OCI-LY3 (cell line): ENCODE data around the gene CHD9.

Source experiments
- H2AFZ ChIP-seq: fragments of 200-600, 300-600 bp; shearing (Covaris generic); 2 replicates; pipeline ENCODE4 v1.6.0; 2014; ENCODE audit warnings: antibody characterized with exemption, low read depth, low read length
- H3K27ac ChIP-seq: fragments of 200-600, 300-600 bp; sonication (generic); 2 replicates; pipeline ENCODE4 v1.5.1; 2014; ENCODE audit warnings: mild to moderate bottlenecking, low read length, moderate library complexity, mixed read lengths
- H3K27me3 ChIP-seq: fragments of 200-600, 300-600 bp; sonication (generic); 2 replicates; pipeline ENCODE4 v1.6.1; 2014; ENCODE audit warnings: low read depth, low read length, mixed read lengths
- H3K36me3 ChIP-seq: fragments of 200-600, 300-600 bp; sonication (generic); replicated peaks from 2 replicates; pipeline ENCODE3; 2014; ENCODE audit warnings: low read depth, low read length, mixed read lengths
- H3K4me1 ChIP-seq: fragments of 300-600, 200-600 bp; sonication (generic); 2 replicates; pipeline ENCODE4 v1.6.1; 2014; ENCODE audit warnings: low read length, mixed read lengths
- H3K4me2 ChIP-seq: fragments of 200-600, 300-600 bp; sonication (generic); 2 replicates; pipeline ENCODE4 v1.6.1; 2014; ENCODE audit warnings: low read length, mixed read lengths
- H3K4me3 ChIP-seq: fragments of 300-600, 200-600 bp; sonication (generic); 2 replicates; pipeline ENCODE4 v1.5.1; 2014; ENCODE audit warnings: antibody characterized with exemption, mild to moderate bottlenecking, low read length, moderate library complexity
- H3K79me2 ChIP-seq: fragments of 300-600, 200-600 bp; shearing (Covaris generic); 2 replicates; pipeline ENCODE4 v1.6.1; 2014; ENCODE audit warnings: mild to moderate bottlenecking, low read length, mixed read lengths
- H3K9ac ChIP-seq: fragments of 300-600, 200-600 bp; shearing (Covaris generic); 2 replicates; pipeline ENCODE4 v1.6.0; 2014; ENCODE audit warnings: mild to moderate bottlenecking, low read length, moderate library complexity
- H3K9me3 ChIP-seq: fragments of 200-600, 300-600 bp; shearing (Covaris generic); 2 replicates; pipeline ENCODE4 v1.6.1; 2014; ENCODE audit warnings: low read length, mixed read lengths; ENCODE audit not compliant: insufficient read depth
- H4K20me1 ChIP-seq: fragments of 200-600, 300-600 bp; sonication (generic); 2 replicates; pipeline ENCODE4 v1.6.1; 2016; ENCODE audit warnings: low read length, mixed read lengths; ENCODE audit not compliant: insufficient read depth
- CTCF ChIP-seq: fragments of 200-600, 300-600 bp; sonication (generic); IDR thresholded peaks from 2 replicates; pipeline ENCODE4 v1.5.1; 2014; ENCODE audit warnings: antibody characterized with exemption, low read length, low read depth
- EZH2phosphoT487 ChIP-seq: fragments of 200-600 bp; shearing (Covaris generic); IDR thresholded peaks from 2 replicates; pipeline ENCODE4 v1.6.1; 2018; ENCODE audit warnings: antibody characterized with exemption, mixed run types, low read depth

Gene CHD9

GRCh38 chr16:53131363-53132071 is 76.7 kb downstream of the CHD9 start:
- peaks cover 41% of the 10 kb centered on the region for H3K4me1 ChIP-seq
- no peaks in the 10 kb centered on the region for H3K9me3 ChIP-seq
- peaks cover 27% of the 10 kb centered on the region for H4K20me1 ChIP-seq
- TF ChIP-seq EZH2phosphoT487 (no peak), CTCF (no peak)
- peak overlapping the region; percentile 79 for H3K27ac ChIP-seq
- H2AFZ ChIP-seq = no peak overlapping the region
- peak overlapping the region; percentile 79 for H3K9ac ChIP-seq
- H3K27me3 ChIP-seq = no peaks in the 10 kb centered on the region
- H3K4me2 ChIP-seq = peak overlapping the region; percentile 55
- H3K4me3 ChIP-seq = peak overlapping the region; percentile 82
- peaks cover 27% of the 10 kb centered on the region for H3K36me3 ChIP-seq
- H3K79me2 ChIP-seq = peaks cover 61% of the 10 kb centered on the region

GRCh38 chr16:53132406-53132805 is 77.6 kb downstream of the CHD9 start:
- peak overlapping the region; percentile 82 for H3K4me3 ChIP-seq
- H3K9ac ChIP-seq = peak overlapping the region; percentile 70
- H3K79me2 ChIP-seq = peaks cover 58% of the 10 kb centered on the region

GRCh38 chr16:53135329-53135728 is 80.5 kb downstream of the CHD9 start:
- TF ChIP-seq EZH2phosphoT487 (no peak), CTCF (no peak)
- Histone ChIP-seq H3K27ac (peak overlapping the region; percentile 5; the same call in 1 of the 2 replicates), H3K9ac (no peak overlapping the region), H4K20me1 (peaks cover 36% of the 10 kb centered on the region), H3K4me2 (no peak overlapping the region), H3K36me3 (peaks cover 23% of the 10 kb centered on the region), H3K27me3 (no peaks in the 10 kb centered on the region), H3K4me1 (peaks cover 14% of the 10 kb centered on the region; the same call in 1 of the 2 replicates), H3K4me3 (no peak overlapping the region), H3K79me2 (peaks cover 69% of the 10 kb centered on the region), H2AFZ (no peak overlapping the region), H3K9me3 (no peaks in the 10 kb centered on the region)

More at GRCh38 chr16:53132406-53132805, 77.6 kb downstream of the CHD9 start:
- H2AFZ ChIP-seq = no peak overlapping the region
- no peak overlapping the region for H3K27ac ChIP-seq
- peaks cover 23% of the 10 kb centered on the region for H3K36me3 ChIP-seq
- no peaks in the 10 kb centered on the region for H3K9me3 ChIP-seq
- H4K20me1 ChIP-seq = peaks cover 27% of the 10 kb centered on the region
- H3K4me1 ChIP-seq = peaks cover 32% of the 10 kb centered on the region
- no peak for TF ChIP-seq EZH2phosphoT487
- TF ChIP-seq CTCF = no peak
- peak overlapping the region; percentile 55 for H3K4me2 ChIP-seq
- no peaks in the 10 kb centered on the region for H3K27me3 ChIP-seq

GRCh38 chr16:53142823-53143568 is 88.2 kb downstream of the CHD9 start:
- Histone ChIP-seq H3K27ac (no peak overlapping the region), H3K4me3 (no peak overlapping the region), H2AFZ (no peak overlapping the region), H3K36me3 (peaks cover 7% of the 10 kb centered on the region), H4K20me1 (peaks cover 27% of the 10 kb centered on the region), H3K27me3 (no peaks in the 10 kb centered on the region), H3K79me2 (peaks cover 74% of the 10 kb centered on the region), H3K9ac (no peak overlapping the region), H3K9me3 (no peaks in the 10 kb centered on the region), H3K4me2 (no peak overlapping the region), H3K4me1 (no peaks in the 10 kb centered on the region)
- no peak for TF ChIP-seq EZH2phosphoT487
- TF ChIP-seq CTCF = no peak
